ENCODE results near the gene TLR2.

Gene TLR2

GRCh38 chr4:153684182-153684970, at the start of gene TLR2:
Gene TLR2 (plus strand): TSS chr4:153684280. CDS start chr4:153702908, 18,628 bp downstream.
- peak; percentile 45 for DNase-seq (ENCODE audit: low spot score)

- DNase-seq (ENCODE audit: low spot score), result peak; percentile 24
These were observed 49.2 kb upstream of the TLR2 start for GRCh38 chr4:153634738-153635353.

- no peak for DNase-seq (ENCODE audit: low spot score)
These were observed 48.2 kb upstream of the TLR2 start for GRCh38 chr4:153635846-153636245.

- DNase-seq (ENCODE audit: low spot score), result no peak
These were observed 46.9 kb upstream of the TLR2 start for GRCh38 chr4:153637201-153637600.

GRCh38 chr4:153638011-153638410, 46.1 kb upstream of the TLR2 start:
- DNase-seq (ENCODE audit: low spot score), result no peak

GRCh38 chr4:153638999-153639398, 45.1 kb upstream of the TLR2 start:
- no peak for DNase-seq (ENCODE audit: low spot score)

- no peak for DNase-seq (ENCODE audit: low spot score)
These were observed 44.0 kb upstream of the TLR2 start for GRCh38 chr4:153639833-153640802.

GRCh38 chr4:153641532-153641931, 42.5 kb upstream of the TLR2 start:
- DNase-seq (ENCODE audit: low spot score), result no peak

- peak; percentile 56 for DNase-seq (ENCODE audit: low spot score)
These were observed 40.4 kb upstream of the TLR2 start for GRCh38 chr4:153643406-153644383.

- DNase-seq (ENCODE audit: low spot score), result no peak
These were observed 38.9 kb upstream of the TLR2 start for GRCh38 chr4:153645183-153645582.

- DNase-seq (ENCODE audit: low spot score), result no peak
These were observed 37.8 kb upstream of the TLR2 start for GRCh38 chr4:153646261-153646660.

GRCh38 chr4:153646978-153647377, 37.1 kb upstream of the TLR2 start:
- no peak for DNase-seq (ENCODE audit: low spot score)

GRCh38 chr4:153647975-153648374, 36.1 kb upstream of the TLR2 start:
- DNase-seq (ENCODE audit: low spot score), result no peak

GRCh38 chr4:153649572-153649991, 34.5 kb upstream of the TLR2 start:
- DNase-seq (ENCODE audit: low spot score), result no peak

GRCh38 chr4:153651116-153651515, 33.0 kb upstream of the TLR2 start:
- DNase-seq (ENCODE audit: low spot score), result no peak

GRCh38 chr4:153651587-153651986, 32.5 kb upstream of the TLR2 start:
- DNase-seq (ENCODE audit: low spot score), result no peak

- no peak for DNase-seq (ENCODE audit: low spot score)
These were observed 31.9 kb upstream of the TLR2 start for GRCh38 chr4:153652051-153652784.

- no peak for DNase-seq (ENCODE audit: low spot score)
These were observed 29.0 kb upstream of the TLR2 start for GRCh38 chr4:153655002-153655541.

GRCh38 chr4:153655928-153656327, 28.2 kb upstream of the TLR2 start:
- no peak for DNase-seq (ENCODE audit: low spot score)

- no peak for DNase-seq (ENCODE audit: low spot score)
These were observed 22.8 kb upstream of the TLR2 start for GRCh38 chr4:153661215-153661822.
